Measurements from ENCODE around the gene BDKRB2. TPM values are rescaled to one million over a fixed set of nuclear protein-coding genes. Genes with fewer than 3 reads are reported as not detected.

The BDKRB2 gene
- total RNA-seq, 1 donor from 2014 or later = 0.70 TPM

GRCh38 chr14:96178461-96179321 lies 25.9 kb upstream of the BDKRB2 start:
- Histone ChIP-seq H3K4me2 (ENCODE audit: low read length) (no peak overlapping the region), H3K27ac (ENCODE audit: low read depth, low read length) (no peak overlapping the region), H3K36me3 (ENCODE audit: insufficient read depth, low read length) (no peaks in the 10 kb centered on the region), H3K9me3 (ENCODE audit: insufficient read depth, low read depth, low read length) (no peaks in the 10 kb centered on the region), H3K4me1 (ENCODE audit: insufficient read depth, low read length) (no peaks in the 10 kb centered on the region), H3K79me2 (ENCODE audit: insufficient read depth, low read length) (no peaks in the 10 kb centered on the region), H2AFZ (ENCODE audit: low read depth, low read length) (no peak overlapping the region), H3K9ac (ENCODE audit: low read length) (no peak overlapping the region), H4K20me1 (ENCODE audit: insufficient read depth, low read length) (no peaks in the 10 kb centered on the region), H3K27me3 (ENCODE audit: insufficient read depth, low read length) (peaks cover 2% of the 10 kb centered on the region), H3K4me3 (ENCODE audit: insufficient read depth, low read depth, low read length) (no peak overlapping the region)
- DNase-seq (ENCODE audit: low read depth) (no peak), FAIRE-seq (no peak)
- Mint-ChIP-seq H3K9me3 (ENCODE audit: unreplicated experiment) (peaks cover 12% of the 10 kb centered on the region), H3K4me3 (ENCODE audit: unreplicated experiment) (no peak overlapping the region), H3K4me1 (ENCODE audit: low read depth, unreplicated experiment) (peaks cover 9% of the 10 kb centered on the region), H3K27me3 (ENCODE audit: low read depth, unreplicated experiment) (peaks cover 52% of the 10 kb centered on the region), H3K36me3 (ENCODE audit: low read depth, unreplicated experiment) (no peaks in the 10 kb centered on the region), H3K27ac (ENCODE audit: unreplicated experiment) (no peak overlapping the region)
- TF ChIP-seq CTCF (IDR thresholded peaks at IDR 0.05; ENCODE audit: insufficient read depth, low read depth, low read length) = no peak

- no peaks in the 10 kb centered on the region for H3K4me1 ChIP-seq (ENCODE audit: insufficient read depth, low read length)
- H3K36me3 Mint-ChIP-seq (ENCODE audit: low read depth, unreplicated experiment) = no peaks in the 10 kb centered on the region
- H3K4me3 Mint-ChIP-seq (ENCODE audit: unreplicated experiment) = no peak overlapping the region
- no peak overlapping the region for H3K4me3 ChIP-seq (ENCODE audit: insufficient read depth, low read depth, low read length)
- H3K27me3 Mint-ChIP-seq (ENCODE audit: low read depth, unreplicated experiment) = peaks cover 38% of the 10 kb centered on the region
- no peak overlapping the region for H3K9ac ChIP-seq (ENCODE audit: low read length)
- H3K79me2 ChIP-seq (ENCODE audit: insufficient read depth, low read length) = no peaks in the 10 kb centered on the region
- H2AFZ ChIP-seq (ENCODE audit: low read depth, low read length) = no peak overlapping the region
- H3K27me3 ChIP-seq (ENCODE audit: insufficient read depth, low read length) = no peaks in the 10 kb centered on the region
- no peaks in the 10 kb centered on the region for H4K20me1 ChIP-seq (ENCODE audit: insufficient read depth, low read length)
- peaks cover 9% of the 10 kb centered on the region for H3K4me1 Mint-ChIP-seq (ENCODE audit: low read depth, unreplicated experiment)
- peaks cover 4% of the 10 kb centered on the region for H3K9me3 Mint-ChIP-seq (ENCODE audit: unreplicated experiment)
- no peaks in the 10 kb centered on the region for H3K9me3 ChIP-seq (ENCODE audit: insufficient read depth, low read depth, low read length)
- no peak for FAIRE-seq
- TF ChIP-seq CTCF (IDR thresholded peaks at IDR 0.05; ENCODE audit: insufficient read depth, low read depth, low read length) = no peak
- no peak for TF ChIP-seq EZH2 (IDR thresholded peaks at IDR 0.05; ENCODE audit: insufficient read depth, low read length)
- no peak overlapping the region for H3K27ac ChIP-seq (ENCODE audit: low read depth, low read length)
- no peak overlapping the region for H3K27ac Mint-ChIP-seq (ENCODE audit: unreplicated experiment)
- no peak for DNase-seq (ENCODE audit: low read depth)
- H3K4me2 ChIP-seq (ENCODE audit: low read length) = no peak overlapping the region
- no peaks in the 10 kb centered on the region for H3K36me3 ChIP-seq (ENCODE audit: insufficient read depth, low read length)
Measured at GRCh38 chr14:96180043-96180874, 24.4 kb upstream of the BDKRB2 start.

All from astrocyte (in vitro differentiated cells and primary cell).